A204.1 (cell line): Measurements from ENCODE around the gene OR2A2.

ENCODE experiments used
- FAIRE-seq: peaks from 2 replicates; lab custom pipeline; 2012; peaks lifted over from hg19 to GRCh38; lab: Jason Lieb, UNC

Gene OR2A2

DNA sequence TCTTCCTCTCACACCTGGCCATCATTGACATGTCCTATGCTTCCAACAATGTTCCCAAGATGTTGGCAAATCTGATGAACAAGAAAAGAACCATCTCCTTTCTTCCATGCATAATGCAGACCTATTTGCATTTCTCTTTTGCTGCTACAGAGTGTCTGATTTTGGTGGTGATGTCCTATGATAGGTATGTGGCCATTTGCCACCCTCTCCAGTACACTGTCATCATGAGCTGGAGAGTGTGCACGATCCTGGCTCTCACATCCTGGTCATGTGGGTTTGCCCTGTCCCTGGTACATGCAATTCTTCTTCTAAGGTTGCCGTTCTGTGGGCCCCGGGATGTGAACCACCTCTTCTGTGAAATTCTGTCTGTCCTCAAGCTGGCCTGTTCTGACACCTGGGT lies 32.8 kb downstream of the OR2A2 start:
- FAIRE-seq: no peak

DNA sequence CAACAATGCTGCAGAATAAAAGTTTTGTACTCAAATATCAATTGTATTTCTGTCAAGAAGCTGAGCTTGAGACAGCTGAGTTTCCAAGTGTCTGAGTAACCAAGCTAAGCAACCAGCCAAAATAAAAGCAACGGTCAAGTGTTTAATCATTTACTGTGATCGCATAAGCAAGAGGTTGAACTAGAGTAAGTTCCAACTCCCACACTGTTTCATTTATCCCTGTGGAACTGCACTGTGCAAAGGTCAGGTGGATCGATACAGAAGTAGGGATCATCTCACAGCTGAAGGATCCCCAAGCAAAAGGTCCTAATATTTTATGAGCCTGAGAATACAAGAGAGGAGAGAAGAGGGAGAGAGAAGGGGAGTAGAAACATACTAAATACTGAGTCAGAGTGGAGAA lies 35.0 kb downstream of the OR2A2 start:
- no peak for FAIRE-seq

DNA sequence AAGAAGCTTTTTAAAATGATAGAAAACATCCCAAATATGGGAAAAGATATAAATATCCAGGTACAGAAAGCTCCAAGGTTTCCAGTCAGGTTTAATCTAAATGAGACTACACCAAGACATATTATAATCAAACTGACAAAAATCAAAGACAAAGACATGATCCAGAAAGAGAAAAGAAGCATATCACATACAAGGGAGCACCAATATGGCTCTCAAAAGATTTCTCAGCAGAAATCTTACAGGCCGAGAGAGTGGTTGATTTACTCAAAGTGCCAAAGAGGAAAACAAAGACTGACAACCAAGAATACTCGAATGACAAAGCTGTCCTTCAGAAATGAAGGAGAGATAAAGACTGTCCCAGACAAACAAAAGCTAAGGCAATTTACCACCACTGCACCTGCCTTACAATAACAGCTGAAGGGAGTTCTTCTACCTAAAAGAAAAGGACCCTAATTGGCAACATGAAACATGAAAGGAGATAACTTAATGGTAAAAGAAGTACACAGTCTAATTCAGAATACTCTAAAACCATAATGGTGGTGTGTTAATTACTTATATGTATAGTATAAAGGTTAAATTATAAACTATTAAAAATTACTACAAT lies 38.9 kb downstream of the OR2A2 start:
- no peak for FAIRE-seq

DNA sequence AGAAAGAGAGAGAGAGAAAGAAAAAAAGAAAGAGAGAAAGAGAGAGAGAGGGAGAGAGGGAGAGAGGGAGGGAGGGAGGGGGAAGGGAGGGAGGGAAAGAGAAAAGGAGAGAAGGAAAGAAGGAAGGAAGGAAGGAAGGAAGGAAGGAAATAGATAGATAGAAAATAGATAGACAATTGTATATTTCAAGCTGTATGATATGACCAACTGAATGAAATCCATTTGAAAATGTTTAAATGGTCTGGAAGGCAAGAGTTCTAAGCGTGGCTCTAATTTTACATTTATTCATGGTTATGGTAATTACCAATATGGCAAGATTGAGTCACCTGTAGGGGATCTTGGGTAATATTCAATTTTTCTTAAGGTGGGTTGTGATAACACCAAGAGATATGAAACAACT lies 49.5 kb downstream of the OR2A2 start:
- FAIRE-seq: no peak
